Measurements from ENCODE around the gene FUT4. TPM values are rescaled to one million over a fixed set of nuclear protein-coding genes. Genes with fewer than 3 reads are reported as not detected.

FUT4 gene
- total RNA-seq = 10 to 100 TPM; 10.5 to 13.5 TPM

DNA sequence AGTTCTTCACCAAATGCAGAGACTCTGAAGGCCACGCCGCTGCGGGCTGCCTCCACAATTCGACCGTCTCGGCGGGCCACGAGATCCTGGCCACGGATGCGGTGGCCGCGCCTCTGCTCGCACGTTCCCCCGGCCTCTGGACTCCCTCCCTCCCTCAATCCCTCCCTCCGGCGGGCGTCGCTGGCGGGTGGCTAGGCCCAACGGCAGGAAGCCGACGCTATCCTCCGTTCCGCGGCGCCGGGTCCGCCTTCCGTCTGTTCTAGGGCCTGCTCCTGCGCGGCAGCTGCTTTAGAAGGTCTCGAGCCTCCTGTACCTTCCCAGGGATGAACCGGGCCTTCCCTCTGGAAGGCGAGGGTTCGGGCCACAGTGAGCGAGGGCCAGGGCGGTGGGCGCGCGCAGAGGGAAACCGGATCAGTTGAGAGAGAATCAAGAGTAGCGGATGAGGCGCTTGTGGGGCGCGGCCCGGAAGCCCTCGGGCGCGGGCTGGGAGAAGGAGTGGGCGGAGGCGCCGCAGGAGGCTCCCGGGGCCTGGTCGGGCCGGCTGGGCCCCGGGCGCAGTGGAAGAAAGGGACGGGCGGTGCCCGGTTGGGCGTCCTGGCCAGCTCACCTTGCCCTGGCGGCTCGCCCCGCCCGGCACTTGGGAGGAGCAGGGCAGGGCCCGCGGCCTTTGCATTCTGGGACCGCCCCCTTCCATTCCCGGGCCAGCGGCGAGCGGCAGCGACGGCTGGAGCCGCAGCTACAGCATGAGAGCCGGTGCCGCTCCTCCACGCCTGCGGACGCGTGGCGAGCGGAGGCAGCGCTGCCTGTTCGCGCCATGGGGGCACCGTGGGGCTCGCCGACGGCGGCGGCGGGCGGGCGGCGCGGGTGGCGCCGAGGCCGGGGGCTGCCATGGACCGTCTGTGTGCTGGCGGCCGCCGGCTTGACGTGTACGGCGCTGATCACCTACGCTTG, at the start of gene FUT4:
FUT4 (plus strand) TSS at position 227 of the 951 bp plus-strand sequence; CDS start at position 440, 213 bp downstream.
- peak; percentile 93 to 95 (median 94) for DNase-seq
- no peaks in the 10 kb centered on the region for H3K36me3 ChIP-seq (replicated peaks in 1 of 2; ENCODE audit: insufficient read depth in 1 of 2, low read depth in 2 of 2)
- peak within 1 kb of the TSS; percentile 65 to 68 for H3K4me3 ChIP-seq
- H3K4me1 ChIP-seq = peaks cover 45% of the 10 kb centered on the region
- TF ChIP-seq POLR2A (IDR thresholded peaks at IDR 0.05) (peak; percentile 94 to 95 (median 94)), CTCF (IDR thresholded peaks at IDR 0.05) (peak in 3 of 7 experiments; percentile 1 to 9 (median 8))
- no peaks in the 10 kb centered on the region for H3K9me3 ChIP-seq
- H3K27me3 ChIP-seq = no peaks in the 10 kb centered on the region
- peak within 1 kb of the TSS; percentile 91 to 100 (median 96) for H3K27ac ChIP-seq
- intact Hi-C loops (cut with DNase I) = no loop called here
- ATAC-seq = peak; percentile 92
- 0% methylated on average over 18 to 101 of the region's 109 CpGs for WGBS, 2 donors

DNA sequence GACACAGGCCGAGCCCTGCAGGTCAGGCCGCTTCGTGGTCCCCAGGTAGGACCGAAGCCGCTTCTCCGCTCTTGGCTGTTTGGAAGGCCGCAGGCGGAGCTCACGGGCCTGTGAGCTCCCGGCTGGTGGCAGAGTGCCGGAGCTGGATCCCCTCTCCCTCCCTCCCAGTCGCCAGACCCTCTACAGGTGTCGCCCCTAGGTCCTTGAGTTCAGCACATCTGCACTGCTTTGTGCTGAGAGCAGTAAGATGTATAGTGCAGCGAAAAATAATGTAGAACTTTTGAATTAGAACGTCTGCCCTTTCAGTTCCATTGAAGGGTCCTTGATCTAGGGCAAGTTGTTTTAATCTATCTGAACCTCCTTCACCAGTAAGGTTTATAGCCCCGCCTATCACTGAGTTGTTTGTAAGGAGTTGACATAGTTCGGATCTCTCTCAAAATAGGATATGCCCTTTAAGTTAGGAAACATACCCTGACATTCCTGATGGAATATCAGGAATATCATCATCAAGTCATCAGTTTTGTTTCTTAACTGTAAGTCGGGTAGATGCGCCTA, 49.5 kb upstream of the FUT4 start:
- peaks cover 5 to 14% of the 10 kb centered on the region in 2 donors for H3K36me3 ChIP-seq (replicated peaks in 1 of 2; ENCODE audit: insufficient read depth in 1 of 2, low read depth in 2 of 2)
- H3K27ac ChIP-seq = peak overlapping the region; percentile 12 to 85 (median 71)
- DNase-seq (no peak), ATAC-seq (peak; percentile 62)
- H3K4me3 ChIP-seq = peak overlapping the region; percentile 58 to 81
- no peaks in the 10 kb centered on the region for H3K27me3 ChIP-seq
- TF ChIP-seq CTCF (IDR thresholded peaks at IDR 0.05) (no peak), POLR2A (IDR thresholded peaks at IDR 0.05) (peak in 1 of 3 donors; percentile 0)
- H3K4me1 ChIP-seq = peaks cover 21% of the 10 kb centered on the region
- no peaks in the 10 kb centered on the region for H3K9me3 ChIP-seq
- WGBS, 2 donors = 1 to 6% methylated on average over 6 to 19 of the region's 19 CpGs
- intact Hi-C loops (cut with DNase I) = no loop called here

GRCh38 chr11:94500181-94500580, 43.5 kb upstream of the FUT4 start:
- DNase-seq (no peak), ATAC-seq (no peak)
- no peak for TF ChIP-seq CTCF (IDR thresholded peaks at IDR 0.05)
- no peak for TF ChIP-seq POLR2A (IDR thresholded peaks at IDR 0.05)
- Histone ChIP-seq H3K4me1 (no peaks in the 10 kb centered on the region), H3K36me3 (replicated peaks in 1 of 2; ENCODE audit: insufficient read depth in 1 of 2, low read depth in 2 of 2) (peaks cover 5 to 20% of the 10 kb centered on the region in 2 donors), H3K4me3 (no peak overlapping the region), H3K27me3 (no peaks in the 10 kb centered on the region), H3K9me3 (no peaks in the 10 kb centered on the region), H3K27ac (no peak overlapping the region)
- WGBS, 2 donors = 87 to 92% methylated on average over 2 of the region's 2 CpGs
- intact Hi-C loops (cut with DNase I) = loop anchor here (10.0 kb wide), 1 partner anchor 605 kb away; no protein-coding TSS in a partner anchor

- 51 to 57% methylated on average over 2 of the region's 2 CpGs for WGBS, 2 donors
- Histone ChIP-seq H3K4me3 (no peak overlapping the region), H3K27ac (no peak overlapping the region), H3K36me3 (replicated peaks in 1 of 2; ENCODE audit: insufficient read depth in 1 of 2, low read depth in 2 of 2) (peaks cover 5 to 20% of the 10 kb centered on the region in 2 donors), H3K9me3 (no peaks in the 10 kb centered on the region), H3K27me3 (no peaks in the 10 kb centered on the region), H3K4me1 (no peaks in the 10 kb centered on the region)
- ATAC-seq (no peak), DNase-seq (no peak)
- intact Hi-C loops (cut with DNase I) = loop anchor here (10.0 kb wide), 1 partner anchor 607 kb away; no protein-coding TSS in a partner anchor
- TF ChIP-seq CTCF (IDR thresholded peaks at IDR 0.05) = no peak
- TF ChIP-seq POLR2A (IDR thresholded peaks at IDR 0.05) = no peak
Measured at GRCh38 chr11:94501522-94501921, 42.2 kb upstream of the FUT4 start.

Data from body of pancreas (tissue), 4 donors.